HCT116 (cell line): ENCODE data around the gene MBD3.

Experiments used
- CTCF ChIP-seq, 3 experiments: fragments of 200-600 bp in 1 of 3; sonication (generic) in 1 of 3; IDR thresholded peaks in 2 of 3; conservative IDR thresholded peaks in 1 of 3; 2 replicates each; pipeline ENCODE4 v1.5.1; 2012 to 2017; ENCODE audit warnings: low read depth in 2 of 3, low read length in 2 of 3, antibody characterized with exemption in 1 of 3, borderline replicate concordance in 1 of 3, control low read depth in 1 of 3, mild to moderate bottlenecking in 1 of 3, mixed read lengths in 1 of 3, mixed run types in 1 of 3, moderate library complexity in 1 of 3; ENCODE audit not compliant: insufficient read depth in 1 of 3
- EZH2 ChIP-seq: fragments of 200-600 bp; sonication (generic); IDR thresholded peaks from 2 replicates; pipeline ENCODE4 v1.6.1; 2017; ENCODE audit warnings: antibody characterized with exemption, mixed run types

- TF ChIP-seq CTCF (IDR thresholded peaks at IDR 0.05 in 2 of 3, conservative IDR thresholded peaks at IDR 0.05 in 1 of 3; ENCODE audit: borderline replicate concordance in 1 of 3, insufficient read depth in 1 of 3, low read depth in 2 of 3, low read length in 2 of 3) (no peak), EZH2 (no peak)
Observed at GRCh38 chr19:1560286-1560882, 32.3 kb downstream of the MBD3 start.
